DOHH2 (cell line): ENCODE measurements around the gene JAM2.

Experiments used
- H3F3A ChIP-seq: fragments of 200-600 bp; sonication (generic), shearing (Covaris generic); 2 replicates; pipeline ENCODE4 v1.6.0; 2016; ENCODE audit warnings: antibody characterized with exemption, mild to moderate bottlenecking; ENCODE audit not compliant: control insufficient read depth, insufficient read depth
- H3K27ac ChIP-seq: fragments of 200-600 bp; sonication (generic); 2 replicates; pipeline ENCODE4 v1.5.1; 2014; ENCODE audit warnings: low read depth, mild to moderate bottlenecking, low read length, moderate library complexity
- H3K27me3 ChIP-seq: fragments of 200-600 bp; sonication (generic); 2 replicates; pipeline ENCODE4 v1.6.1; 2014; ENCODE audit warnings: mild to moderate bottlenecking, low read length, mixed read lengths; ENCODE audit not compliant: control insufficient read depth
- H3K36me3 ChIP-seq: fragments of 200-600 bp; sonication (generic); 2 replicates; pipeline ENCODE4 v1.6.1; 2014; ENCODE audit warnings: mild to moderate bottlenecking, low read length, moderate library complexity, mixed read lengths; ENCODE audit not compliant: control insufficient read depth
- H3K4me1 ChIP-seq: fragments of 200-600 bp; sonication (generic); 2 replicates; pipeline ENCODE4 v1.6.1; 2014; ENCODE audit warnings: mild to moderate bottlenecking, low read length, mixed read lengths; ENCODE audit not compliant: control insufficient read depth
- H3K4me2 ChIP-seq: fragments of 200-600 bp; sonication (generic); 2 replicates; pipeline ENCODE4 v1.6.0; 2014; ENCODE audit warnings: mild to moderate bottlenecking, low read length, moderate library complexity
- H3K4me3 ChIP-seq: fragments of 200-600 bp; sonication (generic); 2 replicates; pipeline ENCODE4 v1.5.1; 2014; ENCODE audit warnings: mild to moderate bottlenecking, low read length, mixed read lengths
- H3K79me2 ChIP-seq: fragments of 200-600 bp; sonication (generic); 2 replicates; pipeline ENCODE4 v1.6.1; 2014; ENCODE audit warnings: mild to moderate bottlenecking, low read length, mixed read lengths; ENCODE audit not compliant: control insufficient read depth
- H3K9me2 ChIP-seq: fragments of 200-600 bp; sonication (generic); replicated peaks from 2 replicates; pipeline ENCODE4 v1.6.1; 2014; ENCODE audit warnings: mild to moderate bottlenecking, low read length, mixed read lengths; ENCODE audit not compliant: control insufficient read depth
- H3K9me3 ChIP-seq: fragments of 200-600 bp; sonication (generic); 2 replicates; pipeline ENCODE4 v1.6.1; 2014; ENCODE audit warnings: antibody characterized with exemption, low read length, mixed read lengths; ENCODE audit not compliant: control insufficient read depth, insufficient read depth
- H4K20me1 ChIP-seq: fragments of 200-600 bp; sonication (generic); 2 replicates; pipeline ENCODE4 v1.6.0; 2014; ENCODE audit warnings: low read depth, mild to moderate bottlenecking, antibody characterized with exemption, low read length, moderate library complexity; ENCODE audit not compliant: control insufficient read depth, insufficient read depth
- EZH2phosphoT487 ChIP-seq: fragments of 200-600 bp; sonication (generic); IDR thresholded peaks from 2 replicates; pipeline ENCODE4 v1.6.1; 2017; ENCODE audit warnings: borderline replicate concordance, mild to moderate bottlenecking, antibody characterized with exemption, low read length, moderate library complexity, mixed read lengths
- TF ChIP-seq, protein P1 (sequence below): fragments of 200-600 bp; sonication (generic); IDR thresholded peaks from one replicate; pipeline ENCODE4 v1.5.1; 2014; ENCODE audit warnings: antibody characterized with exemption, mild to moderate bottlenecking, low read depth, low read length; ENCODE audit not compliant: poor library complexity, severe bottlenecking

Gene JAM2, protein sequence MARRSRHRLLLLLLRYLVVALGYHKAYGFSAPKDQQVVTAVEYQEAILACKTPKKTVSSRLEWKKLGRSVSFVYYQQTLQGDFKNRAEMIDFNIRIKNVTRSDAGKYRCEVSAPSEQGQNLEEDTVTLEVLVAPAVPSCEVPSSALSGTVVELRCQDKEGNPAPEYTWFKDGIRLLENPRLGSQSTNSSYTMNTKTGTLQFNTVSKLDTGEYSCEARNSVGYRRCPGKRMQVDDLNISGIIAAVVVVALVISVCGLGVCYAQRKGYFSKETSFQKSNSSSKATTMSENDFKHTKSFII

DNA sequence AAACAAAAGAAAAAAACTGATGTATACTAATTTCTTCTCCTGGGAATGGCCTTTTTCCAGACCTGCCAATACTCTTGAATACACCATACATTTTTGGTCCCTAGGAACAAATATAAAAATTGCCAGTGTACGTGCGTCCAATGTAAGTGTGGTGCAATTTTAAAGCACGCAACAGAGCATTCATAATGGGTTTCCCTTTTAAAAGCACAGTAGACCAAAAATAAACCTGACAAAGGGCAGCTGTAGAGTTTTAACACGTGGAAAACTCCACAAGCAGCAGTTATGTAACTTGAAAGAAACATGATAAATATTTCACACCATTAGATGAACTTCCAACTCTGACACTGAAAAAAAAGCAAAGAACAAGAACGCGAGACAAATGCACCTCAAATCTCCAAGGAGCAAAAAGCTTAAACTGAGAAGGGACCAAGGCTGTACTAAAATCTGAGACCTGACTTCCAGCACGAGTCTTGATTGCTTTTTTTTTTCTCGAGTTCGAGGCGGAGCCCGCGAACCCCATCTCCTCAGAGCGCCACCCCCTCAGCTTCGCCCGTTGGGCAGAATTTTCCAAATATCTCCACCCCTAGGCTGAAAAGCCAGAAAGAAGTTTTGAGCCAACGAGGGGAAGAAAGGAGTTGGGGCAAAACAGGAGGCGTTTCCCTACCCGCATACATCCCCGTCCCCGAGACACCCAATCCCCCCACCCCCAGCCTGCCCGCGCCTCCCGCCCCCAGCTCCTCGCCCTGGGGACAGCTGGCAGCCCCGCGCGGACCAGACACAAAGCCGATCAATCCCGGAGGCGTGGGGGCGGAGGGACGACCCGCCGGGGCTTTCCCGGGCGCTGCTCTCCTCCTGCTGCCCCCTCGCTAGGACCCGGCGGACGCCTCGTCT lies at the start of gene JAM2:
TSS of gene JAM2 (plus strand) at position 599 of the 891 bp plus-strand sequence. CDS start 564 bp downstream, outside the sequence.
- H3K27me3 ChIP-seq: peaks cover 7% of the 10 kb centered on the region
- no peaks in the 10 kb centered on the region for H3K79me2 ChIP-seq
- TF ChIP-seq, protein P1, sequence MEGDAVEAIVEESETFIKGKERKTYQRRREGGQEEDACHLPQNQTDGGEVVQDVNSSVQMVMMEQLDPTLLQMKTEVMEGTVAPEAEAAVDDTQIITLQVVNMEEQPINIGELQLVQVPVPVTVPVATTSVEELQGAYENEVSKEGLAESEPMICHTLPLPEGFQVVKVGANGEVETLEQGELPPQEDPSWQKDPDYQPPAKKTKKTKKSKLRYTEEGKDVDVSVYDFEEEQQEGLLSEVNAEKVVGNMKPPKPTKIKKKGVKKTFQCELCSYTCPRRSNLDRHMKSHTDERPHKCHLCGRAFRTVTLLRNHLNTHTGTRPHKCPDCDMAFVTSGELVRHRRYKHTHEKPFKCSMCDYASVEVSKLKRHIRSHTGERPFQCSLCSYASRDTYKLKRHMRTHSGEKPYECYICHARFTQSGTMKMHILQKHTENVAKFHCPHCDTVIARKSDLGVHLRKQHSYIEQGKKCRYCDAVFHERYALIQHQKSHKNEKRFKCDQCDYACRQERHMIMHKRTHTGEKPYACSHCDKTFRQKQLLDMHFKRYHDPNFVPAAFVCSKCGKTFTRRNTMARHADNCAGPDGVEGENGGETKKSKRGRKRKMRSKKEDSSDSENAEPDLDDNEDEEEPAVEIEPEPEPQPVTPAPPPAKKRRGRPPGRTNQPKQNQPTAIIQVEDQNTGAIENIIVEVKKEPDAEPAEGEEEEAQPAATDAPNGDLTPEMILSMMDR: no peak
- no peak for TF ChIP-seq EZH2phosphoT487

DNA sequence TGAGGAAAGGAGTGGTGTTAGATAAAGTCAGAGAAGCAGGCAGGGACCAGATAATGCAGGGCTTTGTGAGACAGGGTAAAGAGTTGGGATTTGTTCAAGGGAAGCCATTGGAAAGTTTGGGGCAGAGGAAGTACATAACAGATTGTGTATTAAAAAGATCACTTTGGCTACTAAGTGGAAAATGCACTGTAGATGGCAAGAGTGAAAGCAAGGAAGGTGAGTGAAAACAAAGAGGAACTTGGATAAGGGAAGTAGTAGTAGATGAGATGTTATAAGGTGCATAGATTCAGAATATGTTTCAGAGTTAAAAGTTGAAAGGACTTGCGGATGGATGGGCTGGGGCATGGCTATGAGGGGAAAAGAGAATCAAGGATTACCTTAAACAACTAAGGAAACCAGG lies 49.2 kb upstream of the JAM2 start:
- H3K27me3 ChIP-seq: no peaks in the 10 kb centered on the region
- no peak overlapping the region for H3K4me3 ChIP-seq
- TF ChIP-seq, protein P1: no peak
- no peak for TF ChIP-seq EZH2phosphoT487
- H3K9me2 ChIP-seq: no peaks in the 10 kb centered on the region
- H3K79me2 ChIP-seq: no peaks in the 10 kb centered on the region
- no peak overlapping the region for H3K4me2 ChIP-seq
- no peaks in the 10 kb centered on the region for H3K9me3 ChIP-seq
- H3K27ac ChIP-seq: no peak overlapping the region
- H3K36me3 ChIP-seq: peaks cover 91% of the 10 kb centered on the region
- H4K20me1 ChIP-seq: no peaks in the 10 kb centered on the region
- no peaks in the 10 kb centered on the region for H3K4me1 ChIP-seq
- H3F3A ChIP-seq: peaks cover 4% of the 10 kb centered on the region; the same call in 1 of the 2 replicates

More for the DNA sequence above, at the start of gene JAM2:
- Histone ChIP-seq H3K4me1 (peaks cover 26% of the 10 kb centered on the region), H3K27ac (peak within 1 kb of the TSS; percentile 38), H3K4me3 (peak within 1 kb of the TSS; percentile 83), H3K9me2 (no peaks in the 10 kb centered on the region), H4K20me1 (no peaks in the 10 kb centered on the region), H3K36me3 (no peaks in the 10 kb centered on the region), H3K9me3 (no peaks in the 10 kb centered on the region), H3F3A (peaks cover 7% of the 10 kb centered on the region; the same call in 1 of the 2 replicates), H3K4me2 (peak within 1 kb of the TSS; percentile 68)

DNA sequence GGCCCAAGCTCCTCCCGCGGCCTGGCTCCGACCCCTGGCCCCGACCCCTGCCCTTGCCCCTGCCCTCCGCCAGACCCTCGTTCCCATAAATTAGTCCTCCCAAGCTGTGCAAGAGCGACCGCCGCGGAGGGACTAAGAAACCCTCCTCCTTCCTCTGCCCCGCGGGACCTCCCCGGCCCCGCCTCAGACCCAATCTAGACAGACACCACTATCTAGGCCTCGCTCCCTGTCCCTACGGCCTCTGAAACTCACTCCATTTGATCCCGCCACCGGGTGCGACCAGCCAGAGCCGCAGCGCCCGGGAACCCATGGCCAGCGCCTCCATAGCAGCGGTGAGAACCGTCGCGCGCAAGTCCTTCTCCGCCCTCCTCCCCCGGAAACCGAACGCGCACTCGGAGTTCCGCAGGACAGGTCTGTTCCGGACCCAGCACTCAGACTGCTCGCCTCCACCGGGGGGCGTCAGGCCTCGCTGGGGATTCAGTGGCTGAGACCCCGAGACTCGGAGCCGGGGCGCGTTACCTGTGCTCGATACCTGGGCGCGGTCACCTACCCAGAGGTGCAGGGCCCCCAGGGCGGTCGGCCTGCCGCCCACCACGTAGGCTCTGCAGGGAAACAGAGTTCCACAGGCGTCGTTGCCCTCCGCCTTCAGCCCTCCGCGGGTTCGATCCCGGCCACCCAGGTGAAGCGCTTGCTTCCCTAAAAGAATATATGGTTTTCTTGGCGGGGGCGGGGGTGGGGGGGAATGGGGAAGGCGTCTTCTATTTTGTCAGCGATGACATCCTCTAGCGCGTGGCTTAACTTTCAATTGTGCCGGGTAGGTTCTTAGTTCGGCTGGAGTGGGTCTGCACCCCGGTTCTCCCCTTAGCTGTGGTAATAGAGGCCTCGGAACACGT lies 31.7 kb upstream of the JAM2 start, which contains the start of gene MRPL39:
TSS of gene MRPL39 (minus strand) at position 331 of the 893 bp plus-strand sequence. CDS start at position 325, 6 bp downstream.
- no peaks in the 10 kb centered on the region for H3K27me3 ChIP-seq
- H3F3A ChIP-seq: no peaks in the 10 kb centered on the region
- no peaks in the 10 kb centered on the region for H3K9me2 ChIP-seq
- H3K4me3 ChIP-seq: peak within 1 kb of the TSS; percentile 97
- H4K20me1 ChIP-seq: peaks cover 5% of the 10 kb centered on the region; the same call in 1 of the 2 replicates
- H3K4me1 ChIP-seq: peaks cover 31% of the 10 kb centered on the region
- peak within 1 kb of the TSS; percentile 71 for H3K4me2 ChIP-seq
- peaks cover 47% of the 10 kb centered on the region for H3K36me3 ChIP-seq
- peak within 1 kb of the TSS; percentile 42; the same call in 1 of the 2 replicates for H3K27ac ChIP-seq
- H3K9me3 ChIP-seq: no peaks in the 10 kb centered on the region
- TF ChIP-seq, protein P1: peak; percentile 72
- no peak for TF ChIP-seq EZH2phosphoT487
- peaks cover 43% of the 10 kb centered on the region for H3K79me2 ChIP-seq
